ENCODE results near the gene PRPS1. TPM values are rescaled to one million over a fixed set of nuclear protein-coding genes. Genes with fewer than 3 reads are reported as not detected.

The PRPS1 gene
- total RNA-seq, 2 donors from 2014 or later: 51.6 to 62.7 TPM

GRCh38 chrX:107654872-107655761, 26.8 kb downstream of the PRPS1 start:
- 40 to 74% methylated on average over 1 to 12 of the region's 22 CpGs for whole genome bisulfite sequencing, 2 experiments (ENCODE audit: insufficient coverage in 1 of 2, insufficient read length in 1 of 2)

GRCh38 chrX:107656978-107657377, 28.7 kb downstream of the PRPS1 start:
- peaks cover 6% of the 10 kb centered on the region for H3K9me3 Mint-ChIP-seq
- TF ChIP-seq, protein P1, sequence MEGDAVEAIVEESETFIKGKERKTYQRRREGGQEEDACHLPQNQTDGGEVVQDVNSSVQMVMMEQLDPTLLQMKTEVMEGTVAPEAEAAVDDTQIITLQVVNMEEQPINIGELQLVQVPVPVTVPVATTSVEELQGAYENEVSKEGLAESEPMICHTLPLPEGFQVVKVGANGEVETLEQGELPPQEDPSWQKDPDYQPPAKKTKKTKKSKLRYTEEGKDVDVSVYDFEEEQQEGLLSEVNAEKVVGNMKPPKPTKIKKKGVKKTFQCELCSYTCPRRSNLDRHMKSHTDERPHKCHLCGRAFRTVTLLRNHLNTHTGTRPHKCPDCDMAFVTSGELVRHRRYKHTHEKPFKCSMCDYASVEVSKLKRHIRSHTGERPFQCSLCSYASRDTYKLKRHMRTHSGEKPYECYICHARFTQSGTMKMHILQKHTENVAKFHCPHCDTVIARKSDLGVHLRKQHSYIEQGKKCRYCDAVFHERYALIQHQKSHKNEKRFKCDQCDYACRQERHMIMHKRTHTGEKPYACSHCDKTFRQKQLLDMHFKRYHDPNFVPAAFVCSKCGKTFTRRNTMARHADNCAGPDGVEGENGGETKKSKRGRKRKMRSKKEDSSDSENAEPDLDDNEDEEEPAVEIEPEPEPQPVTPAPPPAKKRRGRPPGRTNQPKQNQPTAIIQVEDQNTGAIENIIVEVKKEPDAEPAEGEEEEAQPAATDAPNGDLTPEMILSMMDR (conservative IDR thresholded peaks at IDR 0.05): no peak
- no peaks in the 10 kb centered on the region for H3K36me3 ChIP-seq (ENCODE audit: control insufficient read depth, insufficient read depth, low read length)
- peaks cover 14% of the 10 kb centered on the region for H3K4me1 Mint-ChIP-seq
- H3K27ac Mint-ChIP-seq: no peak overlapping the region
- no peak overlapping the region for H3K4me3 ChIP-seq (ENCODE audit: low read length)
- H3K27me3 Mint-ChIP-seq (ENCODE audit: insufficient read depth): peaks cover 2% of the 10 kb centered on the region
- 79 to 100% methylated on average over 2 to 5 of the region's 5 CpGs for WGBS, 2 experiments (ENCODE audit: insufficient coverage in 1 of 2, insufficient read length in 1 of 2)
- no peak for DNase-seq
- H3K4me3 Mint-ChIP-seq: no peak overlapping the region
- no peak overlapping the region for H3K9ac ChIP-seq (ENCODE audit: extremely low read depth, low read length, poor library complexity, severe bottlenecking)
- no peaks in the 10 kb centered on the region for H3K27me3 ChIP-seq (ENCODE audit: control insufficient read depth, insufficient read depth, low read length, poor library complexity, severe bottlenecking)
- no peaks in the 10 kb centered on the region for H3K4me1 ChIP-seq (ENCODE audit: control insufficient read depth, insufficient read depth, low read length)
- H3K36me3 Mint-ChIP-seq (ENCODE audit: low read depth): peaks cover 2% of the 10 kb centered on the region
- H3K27ac ChIP-seq (ENCODE audit: low read depth, low read length): no peak overlapping the region
- no peaks in the 10 kb centered on the region for H3K9me3 ChIP-seq (ENCODE audit: control insufficient read depth, low read length)

More at GRCh38 chrX:107654872-107655761, 26.8 kb downstream of the PRPS1 start:
- H3K27me3 ChIP-seq (ENCODE audit: control insufficient read depth, insufficient read depth, low read length, poor library complexity, severe bottlenecking): no peaks in the 10 kb centered on the region
- H3K4me3 Mint-ChIP-seq: peak overlapping the region; percentile 39
- H3K4me3 ChIP-seq (ENCODE audit: low read length): no peak overlapping the region
- H3K4me1 ChIP-seq (ENCODE audit: control insufficient read depth, insufficient read depth, low read length): no peaks in the 10 kb centered on the region
- peaks cover 2% of the 10 kb centered on the region for H3K27me3 Mint-ChIP-seq (ENCODE audit: insufficient read depth)
- H3K27ac Mint-ChIP-seq: peak overlapping the region; percentile 78
- no peaks in the 10 kb centered on the region for H3K36me3 ChIP-seq (ENCODE audit: control insufficient read depth, insufficient read depth, low read length)
- peaks cover 6% of the 10 kb centered on the region for H3K9me3 Mint-ChIP-seq
- H3K9me3 ChIP-seq (ENCODE audit: control insufficient read depth, low read length): no peaks in the 10 kb centered on the region
- TF ChIP-seq, protein P1 (conservative IDR thresholded peaks at IDR 0.05): peak; percentile 94
- DNase-seq: peak; percentile 97
- peaks cover 10% of the 10 kb centered on the region for H3K4me1 Mint-ChIP-seq
- peaks cover 2% of the 10 kb centered on the region for H3K36me3 Mint-ChIP-seq (ENCODE audit: low read depth)
- no peak overlapping the region for H3K9ac ChIP-seq (ENCODE audit: extremely low read depth, low read length, poor library complexity, severe bottlenecking)
- no peak overlapping the region for H3K27ac ChIP-seq (ENCODE audit: low read depth, low read length)

- Mint-ChIP-seq H3K27ac (no peak overlapping the region), H3K9me3 (peaks cover 4% of the 10 kb centered on the region), H3K27me3 (ENCODE audit: insufficient read depth) (peaks cover 2% of the 10 kb centered on the region), H3K4me3 (no peak overlapping the region), H3K4me1 (peaks cover 22% of the 10 kb centered on the region), H3K36me3 (ENCODE audit: low read depth) (no peaks in the 10 kb centered on the region)
- H3K4me3 ChIP-seq (ENCODE audit: low read length): no peak overlapping the region
- H3K27me3 ChIP-seq (ENCODE audit: control insufficient read depth, insufficient read depth, low read length, poor library complexity, severe bottlenecking): no peaks in the 10 kb centered on the region
- no peaks in the 10 kb centered on the region for H3K9me3 ChIP-seq (ENCODE audit: control insufficient read depth, low read length)
- H3K27ac ChIP-seq (ENCODE audit: low read depth, low read length): no peak overlapping the region
- no peak for DNase-seq
- TF ChIP-seq, protein P1 (conservative IDR thresholded peaks at IDR 0.05): no peak
- no peak overlapping the region for H3K9ac ChIP-seq (ENCODE audit: extremely low read depth, low read length, poor library complexity, severe bottlenecking)
- H3K36me3 ChIP-seq (ENCODE audit: control insufficient read depth, insufficient read depth, low read length): no peaks in the 10 kb centered on the region
- 86% methylated on average over 3 of the region's 5 CpGs; no CpG with 5 or more reads in 1 of the 2 experiments for WGBS, 2 experiments (ENCODE audit: insufficient coverage in 1 of 2, insufficient read length in 1 of 2)
- H3K4me1 ChIP-seq (ENCODE audit: control insufficient read depth, insufficient read depth, low read length): no peaks in the 10 kb centered on the region
Measured at GRCh38 chrX:107658660-107659059, 30.4 kb downstream of the PRPS1 start.
